HG03045 (cell line): Measurements from ENCODE around the gene CCDC85A.

Experiments used
- ATAC-seq: cut with Tn5 transposase; IDR thresholded peaks from one replicate; pipeline ENCODE4 v1.9.1; 2021; ENCODE audit warnings: mild to moderate bottlenecking, moderate library complexity; ENCODE audit not compliant: unreplicated experiment

CCDC85A gene

DNA sequence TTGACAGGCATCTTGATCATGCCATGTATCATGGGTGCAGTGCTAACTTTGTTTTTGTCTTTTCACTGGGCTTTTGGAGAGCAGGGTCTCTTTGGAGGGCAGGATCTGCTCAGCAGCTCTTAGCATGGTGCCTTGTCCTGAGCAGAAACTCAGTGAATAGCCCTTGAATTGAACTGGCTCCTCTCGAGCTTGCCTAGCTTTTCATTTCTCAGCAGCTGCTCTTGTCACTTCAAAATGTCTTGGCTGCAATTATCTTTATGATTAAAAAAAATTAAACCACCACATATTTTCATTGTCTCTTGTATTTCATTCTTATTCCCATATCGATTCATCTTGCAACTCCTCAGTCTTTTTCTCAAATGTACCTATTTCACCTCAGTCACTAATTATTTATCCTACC is 50.5 kb downstream of the CCDC85A start:
- no peak for ATAC-seq

DNA sequence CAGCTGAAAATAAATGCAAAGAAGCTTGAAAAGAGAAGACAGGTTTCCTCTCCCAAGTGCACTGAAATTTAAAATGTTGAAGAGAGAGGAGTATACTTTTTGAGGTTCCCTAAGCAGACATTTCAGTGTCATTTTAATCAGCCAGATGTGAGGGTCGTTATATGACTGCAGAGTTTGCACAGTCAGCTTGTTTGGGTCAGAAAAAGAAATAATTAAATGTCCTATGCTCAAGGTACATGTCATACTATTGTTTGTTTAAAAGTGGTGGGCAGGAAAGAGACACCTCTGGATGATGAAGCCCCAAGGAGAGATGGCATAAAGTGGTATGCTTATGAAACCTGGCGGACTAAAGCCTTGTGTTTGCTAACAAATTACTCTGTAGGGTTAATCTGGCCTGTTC is 55.2 kb downstream of the CCDC85A start:
- no peak for ATAC-seq

DNA sequence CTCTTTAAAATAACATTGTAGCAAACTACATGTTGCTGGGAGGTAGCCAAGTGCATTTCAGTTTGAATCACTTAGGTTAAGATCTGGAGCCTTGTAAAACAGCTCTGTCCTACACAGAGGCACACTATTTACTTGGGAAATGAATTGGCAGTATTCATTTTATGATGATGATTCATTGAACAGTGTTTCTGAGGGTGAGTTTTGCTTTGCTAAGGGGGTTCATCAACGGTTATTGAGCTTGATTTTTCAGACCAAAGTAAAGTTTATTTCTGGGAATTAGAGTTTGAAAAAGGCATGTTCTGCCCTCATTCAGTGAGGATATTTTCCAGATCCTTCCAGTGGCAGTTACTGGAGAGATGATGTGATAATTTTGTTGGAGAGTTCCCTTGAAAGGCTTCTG is 55.6 kb downstream of the CCDC85A start:
- ATAC-seq: no peak

DNA sequence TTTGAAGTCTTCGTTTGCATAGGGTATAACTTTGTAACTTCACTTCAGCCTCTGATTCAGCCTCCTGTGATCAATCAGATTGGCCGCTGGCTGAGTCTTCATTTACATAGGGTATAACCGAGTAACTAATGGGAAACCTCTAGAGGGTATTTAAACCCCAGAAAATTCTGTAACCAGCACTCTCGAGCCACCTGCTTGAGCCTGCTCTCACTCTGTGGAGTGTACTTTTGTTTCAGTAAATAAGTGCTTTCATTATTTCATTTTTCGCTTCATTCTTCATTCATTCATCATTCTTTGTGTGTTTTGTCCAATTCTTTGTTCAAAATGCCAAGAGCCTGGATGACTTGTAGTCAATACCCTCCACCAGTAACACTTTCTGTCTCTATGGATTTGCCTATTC is 56.4 kb downstream of the CCDC85A start:
- ATAC-seq: no peak

DNA sequence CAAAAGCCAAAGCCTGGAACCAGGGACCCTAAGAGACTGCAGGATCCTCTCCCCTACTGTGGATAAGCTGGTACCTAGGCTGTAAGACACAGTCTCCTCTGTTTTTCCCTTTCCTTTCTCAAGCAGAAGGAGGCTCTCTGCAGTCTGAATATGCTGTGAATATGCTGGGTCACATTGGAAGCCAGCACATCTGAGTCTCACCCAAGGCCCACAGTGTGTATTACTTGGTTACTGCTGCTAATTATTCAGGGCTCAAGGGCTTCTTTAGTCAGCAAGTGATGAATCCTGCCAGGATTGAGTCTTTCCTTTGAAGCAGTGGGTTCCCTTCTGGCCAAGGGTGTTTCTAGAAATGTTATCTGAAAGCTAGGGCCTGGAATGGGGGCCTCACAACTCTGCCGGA is 60.7 kb downstream of the CCDC85A start:
- no peak for ATAC-seq

DNA sequence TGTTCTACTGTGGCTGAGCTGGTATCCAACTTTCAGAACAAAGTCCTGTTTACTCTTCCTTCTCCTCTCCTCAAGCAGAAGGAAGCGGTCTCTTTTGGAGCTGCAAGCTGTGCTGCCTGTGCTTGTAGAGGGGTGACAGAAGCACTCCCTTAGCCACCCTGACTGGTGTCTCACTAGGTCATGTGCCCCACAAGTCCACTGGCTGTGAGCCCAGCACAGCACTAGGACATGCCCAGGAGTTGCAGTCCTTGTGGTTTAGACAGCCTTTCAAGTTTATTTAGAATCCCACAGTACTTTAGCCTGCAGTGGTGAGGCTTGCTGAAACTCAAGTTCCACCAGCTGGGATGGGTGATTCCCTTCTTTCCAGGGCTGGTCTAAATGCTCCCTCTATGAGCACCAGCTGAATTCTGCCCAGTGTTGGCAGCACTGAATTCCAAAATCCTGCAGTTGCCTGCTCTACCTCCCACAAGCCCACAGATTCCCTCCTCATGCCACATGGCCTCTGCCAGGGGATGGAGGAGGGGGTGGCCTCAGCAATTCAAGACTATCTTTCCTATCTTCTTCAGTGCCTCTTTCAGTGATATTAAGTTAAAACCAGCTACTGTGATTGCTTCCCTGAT is 61.2 kb downstream of the CCDC85A start:
- no peak for ATAC-seq

DNA sequence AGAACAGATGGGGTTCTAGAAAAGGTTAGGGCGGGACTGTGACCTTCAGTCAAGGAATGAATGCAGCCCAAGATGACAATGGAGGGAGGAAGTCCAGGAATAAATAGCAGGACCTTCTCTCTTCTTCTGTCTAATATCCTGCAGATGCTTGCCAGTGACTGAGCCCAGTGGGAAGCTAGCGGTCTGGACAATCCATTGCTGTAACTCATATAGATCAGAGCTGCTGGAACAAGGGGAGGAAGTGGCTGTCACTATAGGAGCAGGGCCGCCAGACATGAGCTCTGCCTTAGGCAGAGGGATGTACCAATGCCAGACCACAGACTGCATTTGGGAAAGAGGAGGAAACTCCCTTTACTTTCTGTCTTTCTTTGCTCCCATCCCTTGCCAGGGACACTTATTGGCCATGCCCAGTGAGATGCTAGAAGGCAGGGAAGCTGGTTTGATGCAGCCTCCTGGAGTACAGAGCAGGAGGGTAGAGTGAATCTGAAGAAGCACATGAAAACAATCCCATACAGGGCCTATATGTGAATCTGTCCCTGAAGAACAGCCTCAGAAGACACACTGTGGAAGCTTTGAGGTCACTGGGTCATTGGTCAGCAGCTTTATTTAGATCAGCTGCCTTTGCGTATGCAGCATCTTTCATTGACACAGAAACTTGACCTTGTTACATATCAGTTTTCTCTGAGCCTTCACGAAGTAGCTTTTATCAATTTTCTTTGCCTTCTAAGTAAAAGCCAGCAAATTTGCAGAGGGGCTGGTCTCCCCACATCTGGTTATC is 65.4 kb downstream of the CCDC85A start:
- no peak for ATAC-seq

DNA sequence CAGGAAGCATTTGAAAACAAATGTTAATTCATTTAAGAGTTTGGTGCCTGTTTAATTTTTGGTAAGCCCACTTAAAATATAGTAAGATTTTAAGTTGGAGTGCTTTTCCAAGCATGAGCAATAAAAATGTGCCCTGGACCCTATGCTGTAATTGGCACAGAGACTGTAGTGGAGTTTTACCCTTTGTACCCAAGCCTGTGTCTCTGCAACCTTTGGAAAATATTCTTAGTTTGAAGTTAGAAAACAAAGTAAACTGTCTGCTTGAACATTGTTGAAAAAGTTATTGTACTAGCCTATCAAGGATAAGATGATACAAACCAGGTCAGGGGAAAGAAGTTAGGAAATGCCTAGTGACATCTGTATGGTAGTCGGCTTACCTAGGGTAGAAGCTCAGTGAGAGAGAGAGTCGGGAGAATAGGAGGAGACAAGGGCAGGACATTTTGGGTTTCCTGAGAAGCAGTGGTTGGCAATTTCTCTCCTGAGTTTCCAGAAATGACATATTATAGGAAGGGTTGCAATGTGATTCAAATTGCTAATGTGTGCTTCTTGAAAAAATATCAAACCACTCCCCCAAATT is 66.5 kb downstream of the CCDC85A start:
- ATAC-seq: no peak

DNA sequence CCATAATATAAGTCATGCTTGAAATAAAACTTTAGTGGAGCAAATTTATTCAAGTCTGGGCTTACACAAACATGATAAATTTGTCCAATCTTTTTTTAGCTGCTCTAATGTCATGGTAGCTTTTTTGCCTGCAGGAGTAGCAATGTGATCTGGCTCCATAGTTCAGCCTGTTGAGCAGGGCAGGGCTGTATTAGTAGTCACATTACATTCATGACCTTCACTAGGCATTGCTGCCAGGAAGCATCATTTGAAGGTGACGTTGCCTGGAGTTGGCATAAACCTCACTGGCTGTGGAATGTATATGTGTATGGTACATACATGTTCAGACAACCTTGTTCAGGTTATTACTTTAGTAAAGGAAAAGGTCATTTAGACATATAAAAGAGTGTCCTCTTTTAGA is 76.6 kb downstream of the CCDC85A start:
- ATAC-seq: no peak

DNA sequence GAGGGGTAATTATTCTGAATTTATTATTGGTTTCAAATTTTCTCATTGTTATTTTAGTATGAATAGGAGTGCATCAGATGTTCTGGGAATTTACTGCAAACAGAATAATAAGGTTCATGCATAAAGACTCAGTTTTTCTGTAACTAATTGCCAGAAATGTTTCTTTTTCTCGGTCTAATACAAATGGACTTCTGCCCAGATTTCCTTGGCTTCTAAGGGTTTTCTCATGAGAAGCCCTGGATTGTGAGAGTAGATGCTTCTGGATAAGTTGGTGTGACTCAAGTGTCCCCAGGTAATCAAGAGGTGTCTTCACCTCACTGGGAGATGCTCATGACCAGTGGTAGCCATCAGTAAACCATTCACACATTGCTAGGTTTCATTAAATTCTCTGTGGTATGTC is 78.5 kb downstream of the CCDC85A start:
- ATAC-seq: no peak

DNA sequence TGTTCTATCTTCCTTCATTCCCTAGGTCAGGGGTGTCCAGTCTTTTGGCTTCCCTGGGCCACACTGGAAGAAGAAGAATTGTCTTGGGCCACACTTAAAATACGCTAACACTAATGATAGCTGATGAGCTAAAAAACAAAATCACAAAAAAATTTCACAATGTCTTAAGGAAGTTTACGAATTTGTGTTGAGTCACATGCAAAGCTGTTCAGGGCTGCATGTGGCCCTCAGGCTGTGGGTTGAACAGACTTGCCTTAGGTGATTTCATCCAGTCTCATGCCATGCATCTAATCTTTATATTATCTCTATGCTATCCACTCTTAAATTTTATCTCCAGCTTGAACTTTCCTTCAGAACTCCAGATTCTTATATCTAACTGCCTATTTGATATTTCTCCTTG is 80.1 kb downstream of the CCDC85A start:
- ATAC-seq: no peak

DNA sequence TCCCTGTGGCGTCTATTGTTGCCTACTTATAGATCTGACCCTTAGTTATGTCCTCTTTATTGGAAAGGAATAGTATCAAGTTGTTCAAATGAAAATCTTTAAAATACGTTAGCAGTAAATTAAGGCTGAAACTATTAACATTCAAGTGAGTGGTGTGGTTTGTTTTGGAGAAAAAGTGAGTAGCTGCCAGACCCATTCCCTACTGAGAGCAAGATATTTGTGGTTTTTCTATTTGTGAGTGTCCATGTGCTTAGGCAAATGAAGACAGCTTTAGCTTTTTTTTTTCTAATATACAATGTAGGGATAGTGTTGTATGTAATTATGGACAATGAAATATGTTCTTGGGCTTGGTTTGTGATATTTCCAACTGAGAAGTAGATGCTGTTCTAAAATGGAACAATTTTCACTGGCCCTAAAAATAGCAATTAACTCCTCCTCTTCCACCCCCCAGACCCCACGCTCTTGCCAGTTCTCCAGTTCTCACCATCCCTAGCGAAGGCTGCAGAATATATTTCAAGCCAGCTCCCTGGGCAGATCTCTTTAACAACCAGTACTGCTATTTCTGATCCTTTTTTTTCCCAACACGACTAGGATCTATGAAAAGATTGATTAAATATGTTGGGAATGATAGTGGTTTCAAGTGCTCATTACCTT is 83.1 kb downstream of the CCDC85A start:
- no peak for ATAC-seq

DNA sequence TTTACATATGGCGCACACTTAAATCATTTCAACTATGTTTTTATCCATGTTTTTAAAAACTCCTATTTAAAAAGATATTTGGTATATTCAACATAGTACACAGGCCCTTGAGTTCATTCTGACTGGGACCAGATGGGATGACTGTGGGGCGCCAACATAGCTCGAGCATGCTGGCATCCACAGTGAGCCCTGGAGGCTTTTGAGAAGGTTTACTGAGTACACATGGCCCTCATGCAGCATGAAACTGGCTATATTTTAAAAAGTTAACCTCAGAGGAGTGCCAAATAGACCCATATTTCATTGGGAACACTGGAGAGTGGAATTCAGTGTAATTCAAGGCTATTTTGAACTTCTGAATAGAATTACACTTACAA is 83.6 kb downstream of the CCDC85A start:
- ATAC-seq: no peak

DNA sequence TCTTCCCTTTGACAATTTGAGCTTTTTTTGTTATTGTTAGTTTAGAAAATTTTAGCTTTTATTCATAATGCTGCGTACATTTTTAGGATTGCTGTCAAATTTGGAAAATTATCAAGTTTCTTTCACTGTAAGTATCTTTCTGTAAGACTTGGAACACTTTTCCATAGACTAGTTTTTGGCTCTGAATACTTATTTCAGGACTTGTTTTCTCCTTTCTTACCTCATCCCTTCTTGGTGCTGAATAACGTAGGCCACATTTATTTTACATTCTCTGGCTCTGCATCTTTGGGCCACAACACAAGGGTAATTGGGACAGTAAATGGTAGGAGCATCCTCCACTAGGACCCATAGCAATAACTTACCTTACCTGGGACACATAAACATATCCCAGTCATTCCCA is 85.1 kb downstream of the CCDC85A start:
- no peak for ATAC-seq

DNA sequence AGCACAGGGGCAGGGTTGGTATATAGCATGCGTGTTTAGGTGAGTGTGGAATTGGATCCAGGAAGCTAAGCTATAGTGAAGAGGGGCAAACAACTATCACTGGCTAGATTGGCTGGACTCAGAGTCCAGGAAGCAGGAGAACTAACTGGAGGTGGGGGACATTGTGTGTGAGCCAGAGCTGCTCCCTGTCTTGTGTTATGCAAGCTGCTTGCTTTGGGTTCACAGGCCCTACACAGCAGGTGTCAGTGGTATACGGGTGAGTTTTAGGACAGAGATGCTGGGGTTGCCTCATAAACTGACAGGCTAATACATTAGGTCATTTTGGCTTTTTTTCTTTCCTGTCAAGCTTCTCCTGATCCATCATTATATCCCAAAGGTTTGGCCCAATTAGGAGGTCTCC is 87.5 kb downstream of the CCDC85A start:
- no peak for ATAC-seq

DNA sequence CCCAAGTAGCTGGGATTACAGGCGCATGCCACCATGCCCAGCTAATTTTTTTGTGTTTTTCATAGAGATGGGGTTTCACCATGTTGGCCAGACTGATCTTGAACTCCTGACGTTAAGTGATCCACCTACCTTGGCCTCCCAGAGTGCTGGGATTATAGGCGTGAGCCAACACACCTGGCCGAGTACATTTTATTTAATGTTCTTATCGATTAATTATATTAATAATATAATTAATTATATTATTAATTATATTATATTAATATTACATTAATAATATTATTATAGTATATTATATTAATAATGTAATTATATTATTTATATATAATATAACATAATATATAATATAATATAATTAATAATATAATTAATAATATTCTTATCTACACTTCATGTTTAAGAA is 101.4 kb downstream of the CCDC85A start:
- no peak for ATAC-seq

DNA sequence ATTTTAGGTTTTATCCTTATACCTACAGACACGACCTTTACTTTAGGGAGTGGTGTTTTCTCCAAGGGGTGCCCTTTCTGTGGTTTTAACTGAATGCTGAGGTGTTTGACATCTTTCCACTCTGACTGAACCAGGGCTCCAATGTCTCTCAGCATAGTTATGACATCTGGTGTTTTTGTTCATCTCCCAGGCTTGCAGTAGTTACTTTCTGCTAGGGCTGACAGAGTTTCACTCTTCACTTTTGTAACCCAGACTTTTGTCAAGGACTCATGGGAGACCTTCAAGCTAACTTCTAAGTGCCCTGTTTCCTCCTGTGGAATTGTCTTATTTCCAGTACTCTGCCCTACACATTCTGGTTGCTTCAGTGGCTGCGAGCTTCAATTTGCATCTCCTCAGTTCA is 103.1 kb downstream of the CCDC85A start:
- no peak for ATAC-seq

DNA sequence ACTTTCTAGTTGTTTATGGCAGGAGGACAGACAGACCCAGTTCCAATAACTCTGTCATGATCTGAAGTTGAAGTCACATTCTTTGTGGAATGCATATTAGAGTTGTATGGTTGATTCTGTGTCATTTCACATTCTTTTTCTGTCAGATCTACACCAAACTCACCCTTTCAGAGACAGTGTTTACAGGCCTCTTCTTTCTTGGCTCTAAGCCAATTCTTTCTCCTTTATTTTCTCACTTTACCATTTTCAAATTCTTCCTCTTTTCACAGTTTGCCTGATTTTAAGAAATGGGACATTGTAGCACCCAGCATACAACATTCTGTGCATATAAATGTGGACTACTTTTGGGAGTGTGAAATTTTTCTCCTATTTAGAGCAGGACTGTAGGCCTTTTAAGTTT is 103.7 kb downstream of the CCDC85A start:
- no peak for ATAC-seq

DNA sequence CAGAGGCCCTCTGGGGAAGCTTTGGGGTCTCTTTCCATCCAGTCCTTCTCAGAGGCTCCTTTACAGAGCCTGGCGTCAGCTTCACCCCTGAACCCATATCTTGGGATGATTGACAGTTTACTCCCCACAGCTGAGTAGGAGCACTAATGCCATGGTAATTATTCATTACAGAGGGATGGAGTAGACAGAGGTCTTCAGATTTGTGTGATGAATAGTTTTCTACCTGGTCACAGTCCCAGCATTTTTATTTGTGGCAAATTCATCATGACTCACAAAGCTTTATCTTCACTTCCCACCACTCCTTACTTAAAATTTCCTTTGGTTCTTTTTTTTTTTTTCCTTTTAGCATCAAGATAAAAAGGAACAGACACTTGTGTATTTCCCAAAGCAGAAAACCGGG is 104.2 kb downstream of the CCDC85A start:
- ATAC-seq: no peak

DNA sequence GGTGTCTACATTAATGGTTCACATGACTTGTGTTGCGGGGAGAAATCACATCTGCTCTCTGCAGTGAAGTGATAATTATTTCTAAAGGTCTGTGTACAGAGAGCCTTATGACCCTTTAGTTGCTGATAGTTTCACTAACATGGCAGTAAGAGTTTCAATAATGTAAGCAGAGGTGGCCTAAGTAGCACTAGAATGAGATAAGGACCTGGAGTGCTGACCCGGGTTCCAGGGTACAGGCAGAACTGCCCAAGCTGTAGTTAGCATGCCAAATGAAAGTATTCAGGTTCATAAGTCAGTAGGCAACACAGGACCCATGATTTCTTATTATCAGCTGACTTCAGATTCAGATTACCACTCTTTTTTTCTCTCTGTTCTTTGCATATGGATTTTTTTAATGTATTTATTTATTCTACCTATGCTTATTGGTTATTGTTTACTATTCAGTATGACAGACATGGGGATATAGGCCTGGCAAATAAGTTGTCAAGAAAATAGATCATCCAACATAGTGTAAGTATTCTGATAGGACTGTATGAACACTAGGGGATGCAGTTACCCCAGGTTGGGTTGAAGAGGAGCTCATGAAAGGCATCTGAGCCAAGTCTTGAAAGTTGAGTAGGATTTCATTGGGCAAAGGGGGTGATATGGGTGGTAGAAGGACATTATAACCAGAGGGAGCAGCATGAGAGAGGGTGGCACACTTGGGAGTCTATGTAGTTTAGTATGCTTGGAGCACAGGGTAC is 105.2 kb downstream of the CCDC85A start:
- no peak for ATAC-seq

DNA sequence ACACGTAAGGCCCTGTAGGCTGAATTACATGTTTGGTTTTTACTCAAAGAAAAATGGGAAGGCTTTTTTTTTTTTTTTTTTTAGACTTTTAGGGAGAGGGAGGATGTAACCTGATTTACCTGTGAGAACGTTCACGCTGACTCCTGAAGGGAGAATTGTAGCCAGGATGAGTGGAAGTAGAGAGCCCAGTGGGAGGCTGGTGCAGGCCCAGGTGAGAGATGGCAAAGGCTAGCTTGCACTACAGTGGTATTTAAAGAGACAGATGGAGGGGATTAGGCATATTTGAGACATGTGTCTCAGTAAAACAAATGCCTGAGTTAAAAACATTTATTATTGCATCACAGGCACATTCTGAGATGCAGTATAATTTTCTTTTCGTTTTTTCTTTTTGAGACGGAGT is 107.9 kb downstream of the CCDC85A start:
- ATAC-seq: no peak
